Sigmoid colon (tissue), 7 donors: ENCODE data around the gene SSUH2. TPM values are rescaled to one million over a fixed set of nuclear protein-coding genes. Genes with fewer than 3 reads are reported as not detected.
A peak's percentile ranks its signal among the peaks of the same experiment; 100 is the strongest.

Experiments
- DNase-seq: peaks from one replicate; pipeline ENCODE4 v3.0.0-alpha.2; 2019
- H3K27ac ChIP-seq, 4 donors: fragments of 200-600 bp; sonication (generic); one replicate each; pipeline ENCODE4 v1.5.1; 2016 to 2019; ENCODE audit warnings: mild to moderate bottlenecking in 1 of 4
- H3K27me3 ChIP-seq, 3 donors: fragments of 200-600 bp; sonication (generic); one replicate each; pipeline ENCODE4 v1.5.1; 2019; ENCODE audit warnings: mild to moderate bottlenecking in 1 of 3
- H3K36me3 ChIP-seq, 4 donors: fragments of 200-600 bp; sonication (generic); one replicate each; pipeline ENCODE4 v1.5.1; 2016 to 2019
- H3K4me1 ChIP-seq, 4 donors: fragments of 200-600 bp; sonication (generic); one replicate each; pipeline ENCODE4 v1.5.1; 2017 to 2019
- H3K4me3 ChIP-seq, 4 donors: fragments of 200-600 bp; sonication (generic); one replicate each; pipeline ENCODE4 v1.5.1; 2017 to 2019; ENCODE audit warnings: mild to moderate bottlenecking in 2 of 4, moderate library complexity in 1 of 4
- H3K9me3 ChIP-seq, 4 donors: fragments of 200-600 bp in 3 of 4; sonication (generic) in 3 of 4; one replicate each; pipeline versions ENCODE4 v1.5.1 to v1.6.1; 2013 to 2019
- EP300 ChIP-seq, 4 donors: sonication (generic); formaldehyde crosslinking; IDR thresholded peaks; one replicate each; pipeline ENCODE4 v1.6.1; 2017; ENCODE audit warnings: antibody characterized with exemption in 4 of 4
- POLR2A ChIP-seq, 2 donors: fragments of 450-650 bp; IDR thresholded peaks; one replicate each; pipeline ENCODE4 v1.6.1; 2016; ENCODE audit warnings: antibody characterized with exemption in 2 of 2, mild to moderate bottlenecking in 2 of 2, moderate library complexity in 2 of 2
- POLR2AphosphoS5 ChIP-seq, 4 donors: sonication (generic); formaldehyde crosslinking; IDR thresholded peaks; one replicate each; pipeline ENCODE4 v1.6.1; 2017; ENCODE audit warnings: antibody characterized with exemption in 4 of 4
- WGBS, 2 donors: extraction: QIAGEN DNeasy Blood & Tissue Kit; methylation state at CpG; one replicate each; pipeline ENCODE4 v1.1.7; 2013; 5-methylcytosine and 5-hydroxymethylcytosine counted together
- intact Hi-C: fragments of 100-400 bp; cut with DNase I; formaldehyde crosslinking; loops from one replicate; pipeline ENCODE4 v1.15.1; 2023
- polyA plus RNA-seq, 3 donors: library from polyadenylated mRNA; stranded (reverse); fragments of 200-250 nt; gene quantifications; one replicate each; pipeline ENCODE4 v1.2.3, GENCODE V29; 2013
- total RNA-seq, 4 donors: library from RNA; depleted of rRNA; stranded (reverse); fragments of >200 nt; gene quantifications; one replicate each; pipeline ENCODE4 v1.1.0, GENCODE V29; 2016
- TF ChIP-seq, protein P1 (sequence below), 4 experiments: fragments of 450-650 bp in 3 of 4; fragments of 200-600 bp in 1 of 4; IDR thresholded peaks; one replicate each; pipeline ENCODE4 v1.5.1; 2016 to 2019; ENCODE audit warnings: antibody characterized with exemption in 4 of 4, mild to moderate bottlenecking in 3 of 4, moderate library complexity in 2 of 4
- donor health status: healthy with polysubstance abuse.
- donor health status: Bipolar disorder and iron deficiency.
- donor health status: healthy.

SSUH2 gene
- total and polyA plus RNA-seq, 7 donors = 0.16 to 4.4 (median 0.95) TPM; not detected in 2

GRCh38 chr3:8627201-8627940, 17.2 kb downstream of the SSUH2 start:
- peaks cover 0 to 9% (median 7%) of the 10 kb centered on the region in 4 donors for H3K4me1 ChIP-seq
- H3K27me3 ChIP-seq = no peaks in the 10 kb centered on the region
- H3K4me3 ChIP-seq = no peak overlapping the region
- H3K27ac ChIP-seq = no peak overlapping the region
- WGBS, 2 donors = 92% methylated on average over 19 of the region's 19 CpGs
- no peaks in the 10 kb centered on the region for H3K9me3 ChIP-seq
- intact Hi-C loops = no loop called here
- DNase-seq = peak; percentile 50
- TF ChIP-seq POLR2A (IDR thresholded peaks at IDR 0.05) (no peak), POLR2AphosphoS5 (IDR thresholded peaks at IDR 0.05) (no peak), EP300 (IDR thresholded peaks at IDR 0.05) (no peak)
- TF ChIP-seq, protein P1, sequence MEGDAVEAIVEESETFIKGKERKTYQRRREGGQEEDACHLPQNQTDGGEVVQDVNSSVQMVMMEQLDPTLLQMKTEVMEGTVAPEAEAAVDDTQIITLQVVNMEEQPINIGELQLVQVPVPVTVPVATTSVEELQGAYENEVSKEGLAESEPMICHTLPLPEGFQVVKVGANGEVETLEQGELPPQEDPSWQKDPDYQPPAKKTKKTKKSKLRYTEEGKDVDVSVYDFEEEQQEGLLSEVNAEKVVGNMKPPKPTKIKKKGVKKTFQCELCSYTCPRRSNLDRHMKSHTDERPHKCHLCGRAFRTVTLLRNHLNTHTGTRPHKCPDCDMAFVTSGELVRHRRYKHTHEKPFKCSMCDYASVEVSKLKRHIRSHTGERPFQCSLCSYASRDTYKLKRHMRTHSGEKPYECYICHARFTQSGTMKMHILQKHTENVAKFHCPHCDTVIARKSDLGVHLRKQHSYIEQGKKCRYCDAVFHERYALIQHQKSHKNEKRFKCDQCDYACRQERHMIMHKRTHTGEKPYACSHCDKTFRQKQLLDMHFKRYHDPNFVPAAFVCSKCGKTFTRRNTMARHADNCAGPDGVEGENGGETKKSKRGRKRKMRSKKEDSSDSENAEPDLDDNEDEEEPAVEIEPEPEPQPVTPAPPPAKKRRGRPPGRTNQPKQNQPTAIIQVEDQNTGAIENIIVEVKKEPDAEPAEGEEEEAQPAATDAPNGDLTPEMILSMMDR (IDR thresholded peaks at IDR 0.05) = no peak
- no peaks in the 10 kb centered on the region for H3K36me3 ChIP-seq

- peak; percentile 11 for DNase-seq
- WGBS, 2 donors = 91 to 93% methylated on average over 3 of the region's 3 CpGs
- intact Hi-C loops = no loop called here
- H3K4me3 ChIP-seq = no peak overlapping the region
- H3K4me1 ChIP-seq = peaks cover 0 to 9% (median 7%) of the 10 kb centered on the region in 4 donors
- no peaks in the 10 kb centered on the region for H3K27me3 ChIP-seq
- TF ChIP-seq EP300 (IDR thresholded peaks at IDR 0.05) (no peak), POLR2AphosphoS5 (IDR thresholded peaks at IDR 0.05) (no peak), POLR2A (IDR thresholded peaks at IDR 0.05) (no peak)
- TF ChIP-seq, protein P1 (IDR thresholded peaks at IDR 0.05) = no peak
- no peak overlapping the region for H3K27ac ChIP-seq
- no peaks in the 10 kb centered on the region for H3K36me3 ChIP-seq
- H3K9me3 ChIP-seq = no peaks in the 10 kb centered on the region
Measured at GRCh38 chr3:8625991-8626390, 18.6 kb downstream of the SSUH2 start.

- no peak overlapping the region for H3K4me3 ChIP-seq
- intact Hi-C loops = no loop called here
- H3K36me3 ChIP-seq = no peaks in the 10 kb centered on the region
- H3K9me3 ChIP-seq = no peaks in the 10 kb centered on the region
- peaks cover 0 to 9% (median 7%) of the 10 kb centered on the region in 4 donors for H3K4me1 ChIP-seq
- TF ChIP-seq POLR2A (IDR thresholded peaks at IDR 0.05) (no peak), POLR2AphosphoS5 (IDR thresholded peaks at IDR 0.05) (no peak), EP300 (IDR thresholded peaks at IDR 0.05) (no peak)
- TF ChIP-seq, protein P1 (IDR thresholded peaks at IDR 0.05) = no peak
- H3K27ac ChIP-seq = no peak overlapping the region
- no peaks in the 10 kb centered on the region for H3K27me3 ChIP-seq
- DNase-seq = peak; percentile 55
- 89 to 94% methylated on average over 7 of the region's 7 CpGs for WGBS, 2 donors
Measured at GRCh38 chr3:8624612-8625011, 20.0 kb downstream of the SSUH2 start.

DNA sequence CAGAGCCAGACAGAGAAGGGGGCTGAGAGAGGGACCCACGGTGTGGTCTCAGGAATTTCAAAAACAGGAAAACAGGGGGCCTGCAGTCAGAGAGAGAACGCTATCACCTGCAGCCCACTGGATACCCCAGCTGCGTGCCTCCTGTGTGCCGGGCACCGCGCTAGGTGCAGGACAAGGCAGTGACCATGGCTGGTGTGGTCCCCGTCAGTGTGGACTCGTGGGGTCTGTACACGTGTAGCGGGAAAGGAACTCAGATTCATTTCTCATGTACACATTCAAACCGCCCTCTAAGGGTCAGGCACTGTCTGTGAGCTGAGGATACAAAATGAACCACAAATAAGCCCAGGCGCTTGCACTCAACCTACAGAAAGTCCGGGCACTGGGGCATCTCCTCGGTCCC, 20.9 kb downstream of the SSUH2 start:
- Histone ChIP-seq H3K27ac (no peak overlapping the region), H3K9me3 (no peaks in the 10 kb centered on the region), H3K27me3 (no peaks in the 10 kb centered on the region), H3K4me3 (no peak overlapping the region), H3K36me3 (no peaks in the 10 kb centered on the region), H3K4me1 (peaks cover 0 to 9% (median 7%) of the 10 kb centered on the region in 4 donors)
- intact Hi-C loops = loop anchor here (1.0 kb wide), 1 partner anchor 181 kb away; no protein-coding TSS in a partner anchor
- WGBS, 2 donors = 86 to 87% methylated on average over 14 of the region's 14 CpGs
- TF ChIP-seq POLR2AphosphoS5 (IDR thresholded peaks at IDR 0.05) (no peak), POLR2A (IDR thresholded peaks at IDR 0.05) (no peak), EP300 (IDR thresholded peaks at IDR 0.05) (no peak)
- TF ChIP-seq, protein P1 (IDR thresholded peaks at IDR 0.05) = no peak
- no peak for DNase-seq
